ENCODE results near the gene RLF.
"Not testable (repeated sequence)": the region's sequence is repeated elsewhere in the genome, so short reads cannot be mapped to it uniquely, and the experiment has no call there.

Gene RLF

DNA sequence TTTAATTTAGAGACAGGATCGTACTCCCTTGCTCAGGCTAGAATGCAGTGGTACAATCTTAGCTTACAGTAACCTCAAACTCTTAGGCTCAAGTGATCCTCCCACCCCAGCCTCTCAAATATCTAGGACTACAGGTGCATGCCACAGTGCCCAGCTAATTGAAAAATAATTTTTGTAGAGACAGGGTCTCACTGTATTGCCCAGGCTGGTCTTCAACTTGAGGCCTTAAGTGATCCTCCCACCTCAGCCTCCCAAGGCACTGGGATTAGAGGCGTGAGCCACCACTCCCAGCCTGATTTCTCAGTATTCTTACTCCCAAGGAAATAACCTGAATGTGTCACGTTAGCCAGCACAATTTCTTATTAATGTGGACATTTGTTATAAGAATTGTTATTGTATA, 9.8 kb downstream of the RLF start:
- DNase-seq (ENCODE audit: low read depth): no peak

DNA sequence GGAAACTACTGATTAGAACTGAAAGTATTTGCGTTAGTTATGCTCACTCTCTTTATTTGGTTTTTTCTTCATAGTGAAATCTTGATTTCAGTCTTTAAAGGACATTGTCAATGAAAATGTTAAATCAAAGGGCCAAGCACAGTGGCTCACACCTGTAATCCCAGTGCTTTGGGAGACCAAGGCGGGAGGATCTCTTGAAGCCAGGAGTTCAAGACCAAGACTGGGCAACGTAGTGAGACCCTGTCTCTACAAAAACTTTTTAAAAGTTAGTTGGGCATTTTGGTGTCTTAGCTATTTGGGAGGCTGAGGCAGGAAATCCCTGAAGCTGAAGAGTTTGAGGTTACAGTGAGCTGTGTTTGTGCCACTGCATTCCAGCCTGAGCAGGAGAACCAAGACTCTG, 13.6 kb downstream of the RLF start:
- DNase-seq (ENCODE audit: low read depth): no peak

- not testable (repeated sequence) for DNase-seq (ENCODE audit: low read depth)
Observed at GRCh38 chr1:40176989-40177388, 15.8 kb downstream of the RLF start.

DNA sequence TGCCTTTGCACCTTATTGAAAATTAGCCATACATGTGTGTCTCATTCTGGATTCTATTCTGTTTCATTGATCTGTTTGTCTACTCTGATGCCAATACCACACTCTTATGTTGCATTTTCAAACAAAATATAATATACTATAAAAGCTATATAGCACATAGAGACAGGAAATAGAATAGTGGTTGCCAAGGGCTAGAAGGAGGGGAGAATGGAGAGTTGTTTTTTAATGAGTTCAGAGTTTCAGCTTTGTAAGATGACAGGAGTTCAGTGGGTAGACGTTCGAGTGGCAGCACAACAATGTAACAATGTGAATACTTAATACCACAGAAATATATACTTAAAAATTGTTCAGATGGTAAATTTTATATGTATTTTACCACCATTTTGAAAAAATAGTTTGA, 17.0 kb downstream of the RLF start:
- no peak for DNase-seq (ENCODE audit: low read depth)

DNA sequence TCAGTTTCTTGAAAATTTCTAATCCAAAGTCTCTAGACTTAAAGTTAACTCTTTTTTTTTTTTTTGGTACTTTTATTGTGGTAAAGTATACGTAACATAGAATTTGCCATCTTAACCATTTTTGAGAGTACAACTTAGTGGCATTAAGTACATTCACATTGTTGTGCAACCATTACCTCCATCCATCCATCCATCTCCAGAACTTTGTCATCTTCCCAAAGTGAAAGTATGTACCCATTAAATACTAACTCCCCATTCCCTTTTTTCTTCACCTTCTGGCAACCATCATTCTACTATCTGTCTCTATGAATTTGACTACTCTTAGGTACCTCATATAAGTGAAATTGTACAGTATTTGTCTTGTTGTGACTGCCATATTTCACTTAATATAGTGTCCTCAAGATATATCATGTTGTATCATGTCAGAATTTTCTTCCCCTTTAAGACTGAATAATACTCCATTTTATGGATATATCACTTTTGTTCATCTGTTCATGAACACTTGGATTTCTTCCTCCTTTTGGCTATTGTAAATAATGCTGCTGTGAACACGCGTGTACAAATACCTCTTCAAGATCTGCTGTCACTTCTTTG, 18.4 kb downstream of the RLF start:
- DNase-seq (ENCODE audit: low read depth): no peak

DNA sequence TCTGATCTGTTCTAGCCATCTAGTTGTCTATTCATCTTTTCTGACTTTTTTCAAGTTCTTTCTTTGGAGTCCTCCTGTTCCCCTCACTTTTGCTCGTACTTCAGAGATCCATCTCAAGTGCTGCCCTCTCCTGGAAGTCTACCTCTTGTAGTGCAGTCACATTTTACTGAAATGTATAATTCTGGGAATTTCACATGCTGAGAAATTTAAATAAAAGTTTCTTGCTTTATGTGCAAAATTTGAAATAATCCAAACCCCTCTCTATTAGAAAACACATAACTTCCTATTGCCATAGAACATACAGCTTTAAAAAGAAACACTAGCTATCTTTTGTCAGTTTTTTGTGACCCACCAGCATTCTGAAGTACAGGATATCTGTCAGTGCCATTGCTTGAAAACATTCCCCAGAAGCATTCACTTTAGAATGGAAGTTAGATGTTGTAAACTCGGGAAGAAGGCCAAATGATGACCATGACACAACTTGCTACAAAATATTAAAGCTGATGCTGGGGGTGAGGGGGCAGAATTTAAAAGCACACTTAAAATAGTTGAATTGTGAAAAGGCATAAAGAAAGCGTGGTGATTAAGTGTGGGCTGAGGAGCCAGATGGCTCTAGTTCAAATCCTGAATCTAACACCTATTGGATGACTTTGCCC, 22.0 kb downstream of the RLF start:
- DNase-seq (ENCODE audit: low read depth): peak; percentile 47

DNA sequence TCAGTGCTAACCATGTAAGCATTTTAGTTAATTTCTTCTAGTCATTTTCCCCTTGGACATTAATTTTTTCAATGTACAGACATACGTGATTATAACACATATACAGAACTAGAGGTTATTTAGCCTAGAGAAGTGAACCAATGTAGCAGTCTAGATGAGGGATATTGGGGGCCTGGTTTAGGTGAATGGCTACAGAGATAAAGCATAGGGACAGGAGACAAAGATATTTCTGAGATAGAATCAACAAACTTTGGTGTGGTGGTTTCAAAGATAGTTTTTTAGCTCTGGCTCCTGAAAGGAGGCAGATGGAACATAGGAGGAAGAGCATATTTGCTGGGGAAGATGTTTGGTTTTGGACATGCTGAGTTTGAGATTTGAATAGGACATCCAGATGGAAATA, 23.0 kb downstream of the RLF start:
- no peak for DNase-seq (ENCODE audit: low read depth)

DNA sequence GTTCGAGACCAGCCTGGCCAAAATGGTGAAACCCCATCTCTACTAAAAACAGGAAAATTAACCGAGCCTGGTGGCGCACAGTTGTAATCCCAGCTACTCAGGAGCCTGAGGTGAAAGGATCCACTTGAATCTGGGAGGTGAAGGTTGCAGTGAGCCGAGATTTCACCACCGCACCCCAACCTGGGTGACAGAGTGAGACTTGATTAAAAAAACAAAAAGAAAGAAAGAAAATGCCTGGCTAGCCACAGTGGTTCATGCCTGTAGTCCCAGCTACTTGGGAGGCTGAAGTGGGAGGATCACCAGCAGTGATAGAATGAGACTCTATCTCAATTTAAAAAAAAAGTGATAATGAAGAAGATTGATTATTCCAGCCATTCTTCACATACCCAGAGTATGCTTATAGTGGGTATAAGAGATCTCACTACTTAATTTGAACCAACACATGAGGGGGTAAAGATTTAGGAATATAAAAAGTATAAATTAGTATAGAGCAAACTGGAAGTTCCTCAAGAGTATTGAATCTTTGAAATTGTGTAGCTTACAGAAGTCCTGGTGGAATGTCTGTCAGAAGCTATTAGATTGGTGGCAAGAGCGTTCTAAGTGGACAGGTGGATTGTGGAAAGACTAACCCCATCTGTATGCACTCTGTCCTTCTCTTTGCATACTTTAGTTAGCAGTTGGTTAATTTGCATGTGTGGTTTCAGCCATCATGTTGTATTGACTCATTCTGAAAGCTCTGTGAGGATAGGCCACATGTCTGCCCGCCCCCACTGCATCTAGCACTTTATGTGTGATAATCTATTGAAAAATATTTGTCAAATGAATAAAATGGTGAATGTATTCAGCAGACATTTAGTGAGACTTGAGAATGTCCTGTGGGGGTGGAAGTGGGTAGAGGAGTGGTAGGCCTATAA, 25.0 kb downstream of the RLF start:
- DNase-seq (ENCODE audit: low read depth): peak; percentile 57

DNA sequence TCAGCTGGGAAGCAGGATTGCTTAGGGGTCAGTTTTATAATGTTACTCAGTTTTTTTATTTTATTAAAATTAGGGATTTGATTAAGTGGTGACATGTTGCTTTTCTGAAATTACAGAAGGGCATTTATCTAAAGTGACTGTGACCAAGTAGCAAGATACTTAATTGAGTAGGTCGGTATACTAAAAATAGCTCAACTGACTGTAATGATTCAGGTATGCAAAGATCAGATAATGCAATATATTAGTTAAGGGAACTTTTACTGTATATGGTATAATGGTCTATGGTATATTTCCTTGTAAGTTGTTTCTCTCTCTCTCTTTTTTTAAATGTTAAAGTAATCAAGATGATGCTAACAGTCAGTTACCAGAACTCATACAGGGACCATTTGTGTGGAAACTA, 26.2 kb downstream of the RLF start:
- no peak for DNase-seq (ENCODE audit: low read depth)

DNA sequence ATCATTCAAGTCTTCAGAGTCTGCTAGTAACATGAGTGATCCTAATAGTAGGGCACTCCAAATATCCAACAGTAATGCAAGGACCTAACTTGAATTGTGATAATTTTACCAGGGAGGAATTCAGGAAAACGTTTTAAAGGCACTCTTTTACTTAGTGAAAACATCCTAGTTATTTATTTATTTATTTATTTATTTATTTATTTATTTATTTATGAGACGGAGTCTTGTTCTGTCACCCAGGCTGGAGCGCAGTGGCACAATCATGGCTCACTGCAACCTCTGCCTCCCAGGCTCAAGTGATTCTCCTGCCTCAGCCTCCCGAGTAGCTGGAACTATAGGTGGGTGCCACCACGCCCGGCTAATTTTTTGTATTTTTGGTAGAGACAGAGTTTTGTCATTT, 33.5 kb downstream of the RLF start:
- not testable (repeated sequence) for DNase-seq (ENCODE audit: low read depth)

- no peak for DNase-seq (ENCODE audit: low read depth)
Observed at GRCh38 chr1:40197656-40198055, 36.5 kb downstream of the RLF start.

GRCh38 chr1:40199126-40199525, 37.9 kb downstream of the RLF start:
- DNase-seq (ENCODE audit: low read depth): no peak

GRCh38 chr1:40204856-40205255, 43.7 kb downstream of the RLF start:
- DNase-seq (ENCODE audit: low read depth): no peak

- no peak for DNase-seq (ENCODE audit: low read depth)
Observed at GRCh38 chr1:40210511-40211204, 49.5 kb downstream of the RLF start.

GRCh38 chr1:40218333-40218732, 57.1 kb downstream of the RLF start:
- no peak for DNase-seq (ENCODE audit: low read depth)

DNA sequence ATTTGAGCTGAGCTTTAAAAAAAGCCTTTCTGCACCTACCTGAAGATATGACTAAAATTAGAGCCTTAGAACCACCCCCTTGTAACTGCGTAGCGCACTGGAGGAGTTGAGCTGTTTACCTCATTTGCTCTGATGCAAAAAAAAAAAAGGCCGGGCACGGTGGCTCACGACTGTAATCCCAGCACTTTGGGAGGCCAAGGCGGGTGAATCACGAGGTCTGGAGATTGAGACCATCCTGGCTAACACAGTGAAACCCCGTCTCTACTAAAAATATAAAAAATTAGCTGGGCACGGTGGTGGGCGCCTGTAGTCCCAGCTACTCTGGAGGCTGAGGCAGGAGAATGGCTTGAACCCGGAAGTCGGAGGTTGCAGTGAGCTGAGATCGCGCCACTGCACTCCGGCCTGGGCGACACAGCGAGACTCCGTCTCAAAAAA, 60.3 kb downstream of the RLF start:
- not testable (repeated sequence) for DNase-seq (ENCODE audit: low read depth)

- no peak for DNase-seq (ENCODE audit: low read depth)
Observed at GRCh38 chr1:40221977-40222772, 61.0 kb downstream of the RLF start.

DNA sequence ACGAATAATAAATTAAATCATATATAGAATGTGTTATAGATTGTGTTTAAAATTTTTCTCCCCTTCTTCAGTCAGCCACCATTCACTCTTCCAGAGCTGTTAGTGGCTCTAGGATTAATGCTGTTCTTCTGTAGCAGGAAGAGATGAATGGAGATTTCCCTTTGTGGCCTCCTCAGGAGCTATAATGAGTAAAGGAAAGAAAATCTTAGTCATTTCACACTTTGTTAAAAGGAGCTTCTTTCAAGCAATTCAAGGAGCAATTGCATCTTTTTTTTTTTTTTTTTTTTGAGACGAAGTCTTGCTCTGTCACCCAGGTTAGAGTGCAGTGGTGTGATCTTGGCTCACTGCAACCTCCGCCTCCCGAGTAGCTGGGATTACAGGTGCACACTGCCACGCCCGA, 62.9 kb downstream of the RLF start:
- no peak for DNase-seq (ENCODE audit: low read depth)

- DNase-seq (ENCODE audit: low read depth): no peak
Observed at GRCh38 chr1:40226192-40226591, 65.0 kb downstream of the RLF start.

DNA sequence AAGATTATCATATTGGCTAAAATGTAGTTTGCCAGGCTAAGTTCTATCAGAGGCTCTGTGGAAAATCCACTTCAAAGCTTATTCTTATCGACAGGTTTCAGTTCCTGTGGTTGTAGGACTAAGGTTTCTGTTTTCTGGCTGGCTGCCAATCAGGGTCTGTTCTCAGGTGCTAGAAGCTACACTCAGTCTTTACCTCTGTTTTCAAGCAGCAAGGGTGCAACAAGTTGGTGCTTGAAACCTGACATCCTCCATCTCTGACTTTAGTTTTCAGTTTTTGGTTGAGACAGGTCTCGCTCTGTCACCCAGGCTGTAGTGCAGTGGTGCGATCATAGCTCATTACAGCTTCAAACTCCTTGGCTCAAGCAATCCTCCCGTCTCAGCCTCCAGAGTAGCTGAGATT, 71.3 kb downstream of the RLF start:
- DNase-seq (ENCODE audit: low read depth): no peak

DNA sequence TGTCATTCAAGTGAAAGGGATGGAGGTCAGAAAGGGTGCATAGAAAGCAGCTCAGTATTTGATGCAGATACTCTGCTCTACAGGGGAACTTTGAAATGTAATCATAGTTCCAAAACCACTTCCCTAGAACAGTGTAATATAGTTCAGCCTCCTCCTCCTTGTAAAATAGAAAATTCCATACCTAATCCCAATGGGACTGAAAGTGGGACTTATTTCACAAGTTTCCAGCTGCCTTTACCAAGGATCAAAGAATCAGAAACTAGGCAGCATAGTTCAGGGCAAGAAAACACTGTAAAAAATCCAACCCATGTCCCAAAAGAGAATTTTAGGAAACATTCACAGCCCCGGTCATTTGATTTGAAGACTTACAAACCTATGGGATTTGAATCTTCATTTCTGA, 78.4 kb downstream of the RLF start:
- DNase-seq (ENCODE audit: low read depth): no peak

DNA sequence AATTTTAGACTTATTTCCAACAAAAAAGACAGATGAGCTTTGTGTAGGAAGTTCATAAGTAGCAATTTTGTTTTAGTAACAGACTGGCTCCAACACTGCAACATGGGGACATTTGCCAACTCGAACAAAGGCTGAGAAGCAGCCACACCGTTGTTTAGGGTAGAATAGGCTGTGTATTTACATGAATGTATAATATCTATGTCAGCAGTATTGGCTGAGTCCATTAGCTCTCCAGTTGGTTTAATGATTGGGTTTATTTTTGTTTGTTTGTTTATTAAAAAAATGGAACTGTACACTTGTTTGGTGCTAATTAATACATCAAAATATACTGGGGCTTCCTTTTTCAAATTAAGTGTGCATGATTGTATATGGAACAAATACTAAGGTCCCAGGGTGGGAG, 79.2 kb downstream of the RLF start:
- DNase-seq (ENCODE audit: low read depth): no peak

Data from amniotic epithelial cell (primary cell).